M059J (cell line): ENCODE measurements around the gene SNX14. TPM values are rescaled to one million over a fixed set of nuclear protein-coding genes. Genes with fewer than 3 reads are reported as not detected.

Source experiments
- DNase-seq: peaks from one replicate; pipeline ENCODE4 v3.0.0-alpha.2; 2012; ENCODE audit warnings: low read depth
- total RNA-seq: library from RNA; depleted of rRNA; stranded (reverse); fragments of >200 nt; shearing (Covaris generic); gene quantifications from 2 replicates; pipeline ENCODE4 v1.2.3, GENCODE V29; 2014

SNX14 gene
- total RNA-seq, 1 experiment from 2014 or later, result 151 TPM

DNA sequence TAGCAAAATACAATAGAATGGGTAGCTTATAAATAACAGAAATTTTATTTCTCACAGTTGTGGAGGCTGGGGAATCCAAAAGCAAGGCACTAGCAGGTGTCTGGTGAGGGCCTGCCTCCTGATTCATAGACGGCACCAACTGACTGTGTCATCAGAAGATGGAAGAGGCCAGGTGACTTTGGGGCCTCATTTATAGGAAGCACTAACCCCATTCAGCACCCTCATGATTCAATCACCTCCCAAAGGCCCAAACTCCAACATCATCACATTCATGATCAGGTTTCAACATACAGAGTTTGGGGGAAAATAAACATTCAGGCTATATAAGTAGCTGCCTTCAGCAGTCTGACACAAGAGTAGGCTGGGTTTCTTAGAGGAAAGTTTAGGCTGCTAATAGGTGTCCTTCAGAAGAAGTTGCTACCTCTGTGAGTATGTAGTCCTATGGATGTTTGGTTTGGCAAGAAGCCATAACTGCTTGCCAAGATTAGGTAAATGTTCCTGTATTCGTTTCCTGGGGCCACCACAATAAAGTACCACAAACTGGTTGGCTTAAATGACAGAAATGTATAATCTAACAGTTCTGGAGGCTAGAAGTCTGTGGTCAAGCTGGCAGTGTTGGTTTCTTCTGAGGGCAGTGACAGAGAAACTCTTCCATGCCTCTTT lies 94.9 kb downstream of the SNX14 start:
- peak; percentile 90 for DNase-seq

GRCh38 chr6:85496856-85497255 lies 96.8 kb downstream of the SNX14 start:
- no peak for DNase-seq

GRCh38 chr6:85496009-85496579 lies 97.6 kb downstream of the SNX14 start:
- no peak for DNase-seq

DNA sequence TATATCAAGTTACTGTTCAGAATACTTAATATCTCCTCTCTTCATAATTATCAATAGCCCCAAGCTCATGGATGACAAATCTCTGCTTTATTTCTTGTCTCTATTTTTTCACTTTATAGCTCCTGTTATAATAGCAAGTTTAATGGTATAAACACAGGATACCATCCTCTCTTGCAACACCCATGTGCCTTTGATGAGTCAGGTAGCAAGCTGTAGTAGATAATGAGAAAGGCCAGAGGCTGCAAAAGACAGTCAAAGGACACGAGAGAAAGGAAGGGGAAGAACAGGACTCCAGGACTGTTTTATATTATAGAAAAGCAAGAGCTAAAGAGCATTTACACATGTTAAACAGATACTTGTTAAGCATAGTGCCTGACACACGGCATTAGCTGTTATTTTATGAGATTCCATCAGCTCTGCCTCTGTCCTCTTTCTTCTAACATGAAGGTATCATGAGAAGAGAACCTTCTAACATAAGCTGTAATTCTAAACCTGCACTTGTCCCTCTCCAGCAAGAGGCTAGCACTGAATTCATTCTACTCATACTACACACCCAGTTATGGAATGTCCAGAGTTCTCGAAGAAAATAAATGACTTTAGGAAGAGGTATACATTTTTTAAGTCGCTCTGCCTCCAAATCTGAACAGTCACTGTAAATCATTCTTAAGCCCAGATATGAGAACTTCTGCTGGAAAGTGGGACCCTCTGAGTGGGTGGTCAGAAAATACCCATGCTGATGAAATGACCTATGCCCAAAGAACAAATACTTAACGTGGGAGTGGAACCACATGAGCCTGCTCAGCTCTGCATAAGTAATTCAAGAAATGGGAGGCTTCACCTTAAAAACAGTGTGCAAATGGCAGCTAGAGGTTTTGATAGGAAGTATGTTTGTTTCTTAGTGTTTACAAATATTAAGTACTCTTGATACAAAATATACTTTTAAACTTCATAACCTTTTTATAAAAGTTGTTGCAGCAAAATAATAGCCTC lies 98.8 kb downstream of the SNX14 start:
- peak; percentile 63 for DNase-seq

- DNase-seq, result no peak
Observed at GRCh38 chr6:85493389-85493788, 100.3 kb downstream of the SNX14 start.

GRCh38 chr6:85490516-85491248 lies 103.0 kb downstream of the SNX14 start:
- DNase-seq, result peak; percentile 92

DNA sequence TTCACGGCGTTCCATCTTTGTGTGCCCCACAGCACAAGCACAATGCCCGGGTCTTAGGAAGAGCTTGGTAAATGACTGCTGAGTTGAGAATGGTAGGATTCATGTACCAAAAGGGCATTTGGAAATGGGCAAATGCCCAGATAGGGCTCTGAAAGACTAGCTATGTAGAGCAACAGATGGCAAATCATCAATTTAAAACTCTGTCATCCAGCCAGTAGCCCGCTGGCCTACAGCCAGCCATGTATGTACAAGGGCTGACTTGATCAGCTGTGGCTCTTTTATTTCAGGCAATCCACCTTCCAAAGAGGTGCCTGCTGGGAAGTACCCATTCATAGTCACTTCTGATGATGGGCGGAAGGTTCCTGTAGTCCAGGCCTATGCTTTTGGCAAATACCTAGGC lies 108.7 kb downstream of the SNX14 start:
- no peak for DNase-seq

DNA sequence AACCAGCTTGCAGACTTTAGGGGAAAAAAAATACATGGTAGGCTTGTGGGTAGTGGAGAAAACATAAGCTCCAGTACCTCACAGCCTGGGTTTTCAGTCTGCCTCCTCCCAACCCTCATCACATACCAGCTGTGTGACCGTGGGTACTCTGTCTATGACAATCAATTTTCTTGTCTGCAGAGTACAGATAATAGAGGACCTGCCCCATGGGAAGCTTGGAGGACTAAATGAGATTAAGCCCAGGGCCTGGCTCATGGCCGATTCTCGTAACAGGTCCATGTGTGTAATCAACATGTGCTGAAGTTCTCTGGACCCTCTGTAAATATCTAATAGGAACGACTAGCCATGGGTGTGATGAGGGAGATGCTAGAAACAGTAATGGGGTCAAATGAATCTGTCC lies 109.8 kb downstream of the SNX14 start:
- no peak for DNase-seq

- DNase-seq, result peak; percentile 77
Observed at GRCh38 chr6:85482905-85483700, 110.6 kb downstream of the SNX14 start.

- no peak for DNase-seq
Observed at GRCh38 chr6:85482206-85482904, 111.3 kb downstream of the SNX14 start.

DNA sequence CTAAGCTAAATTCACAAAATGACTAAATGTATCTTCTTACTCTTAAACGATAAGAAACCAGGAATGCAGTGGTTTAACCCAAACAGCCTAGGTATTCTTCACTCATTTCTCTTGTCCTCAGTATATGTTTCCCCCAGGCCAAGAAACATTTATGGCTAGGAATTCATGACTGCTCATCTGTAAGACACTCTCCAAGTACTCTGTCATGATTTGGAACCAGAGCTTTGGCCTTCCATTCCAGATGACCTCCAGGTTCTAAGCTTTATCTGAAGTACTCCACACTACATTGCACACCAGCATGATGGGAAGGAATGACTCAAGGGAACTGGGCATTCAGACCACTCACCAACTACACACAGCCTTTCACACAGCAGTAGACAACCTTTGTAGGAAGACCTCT lies 114.5 kb downstream of the SNX14 start:
- no peak for DNase-seq

- DNase-seq, result no peak
Observed at GRCh38 chr6:85476532-85476931, 117.1 kb downstream of the SNX14 start.

DNA sequence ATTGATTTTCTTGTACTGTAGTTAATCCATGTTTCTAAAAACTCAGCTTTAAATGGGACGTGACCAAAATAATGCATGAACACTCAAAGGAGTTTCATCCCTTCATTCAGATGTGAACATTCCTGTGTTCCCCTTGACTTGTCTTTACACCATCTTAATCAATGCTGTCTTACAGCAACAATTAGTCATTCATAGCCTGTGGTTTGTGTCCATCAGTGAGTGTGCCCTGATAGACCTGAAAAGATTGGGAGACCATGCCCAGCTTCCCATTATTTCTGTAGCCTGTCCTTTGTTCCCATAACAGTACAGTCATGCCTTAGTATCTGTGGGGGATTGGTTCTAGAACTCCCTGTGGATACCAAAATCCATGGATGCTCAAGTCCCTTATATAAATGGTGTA lies 119.9 kb downstream of the SNX14 start:
- DNase-seq, result peak; percentile 48

DNA sequence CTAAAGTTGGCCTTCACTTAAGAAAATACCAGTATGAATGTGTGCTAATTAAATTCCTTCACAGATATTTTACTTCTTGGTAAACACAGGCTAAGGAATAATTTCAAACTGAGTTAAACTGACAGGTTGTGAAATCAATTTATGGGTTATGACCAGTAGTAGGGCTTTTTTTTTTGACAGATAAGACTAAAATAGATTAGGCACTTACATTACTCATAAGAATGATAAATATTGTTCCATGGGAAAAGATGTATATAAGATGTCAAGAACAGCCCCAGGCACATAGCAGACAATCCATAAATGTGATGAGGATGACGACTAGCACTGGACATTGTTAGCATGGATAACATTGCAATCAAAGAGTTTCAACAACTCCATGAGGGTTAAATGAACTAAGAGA lies 120.9 kb downstream of the SNX14 start:
- no peak for DNase-seq

DNA sequence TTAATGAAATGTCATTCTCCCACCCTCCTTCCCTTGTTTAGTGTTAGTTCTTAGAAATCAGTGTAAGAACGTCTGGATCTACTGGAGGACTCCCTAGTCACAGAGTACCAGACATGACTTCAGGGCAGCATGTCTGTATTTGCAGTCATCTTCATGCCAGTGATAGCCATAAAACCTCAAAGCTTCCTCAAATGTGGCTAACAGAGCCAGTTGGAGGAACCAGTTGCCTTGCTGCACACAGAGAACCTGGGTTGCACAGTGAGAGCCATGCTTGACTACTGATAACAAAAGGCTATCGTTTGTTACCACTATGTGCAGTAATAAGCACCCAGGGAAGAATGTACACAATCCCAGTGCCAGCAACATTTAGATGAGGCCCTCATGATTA lies 123.6 kb downstream of the SNX14 start:
- DNase-seq, result peak; percentile 28

DNA sequence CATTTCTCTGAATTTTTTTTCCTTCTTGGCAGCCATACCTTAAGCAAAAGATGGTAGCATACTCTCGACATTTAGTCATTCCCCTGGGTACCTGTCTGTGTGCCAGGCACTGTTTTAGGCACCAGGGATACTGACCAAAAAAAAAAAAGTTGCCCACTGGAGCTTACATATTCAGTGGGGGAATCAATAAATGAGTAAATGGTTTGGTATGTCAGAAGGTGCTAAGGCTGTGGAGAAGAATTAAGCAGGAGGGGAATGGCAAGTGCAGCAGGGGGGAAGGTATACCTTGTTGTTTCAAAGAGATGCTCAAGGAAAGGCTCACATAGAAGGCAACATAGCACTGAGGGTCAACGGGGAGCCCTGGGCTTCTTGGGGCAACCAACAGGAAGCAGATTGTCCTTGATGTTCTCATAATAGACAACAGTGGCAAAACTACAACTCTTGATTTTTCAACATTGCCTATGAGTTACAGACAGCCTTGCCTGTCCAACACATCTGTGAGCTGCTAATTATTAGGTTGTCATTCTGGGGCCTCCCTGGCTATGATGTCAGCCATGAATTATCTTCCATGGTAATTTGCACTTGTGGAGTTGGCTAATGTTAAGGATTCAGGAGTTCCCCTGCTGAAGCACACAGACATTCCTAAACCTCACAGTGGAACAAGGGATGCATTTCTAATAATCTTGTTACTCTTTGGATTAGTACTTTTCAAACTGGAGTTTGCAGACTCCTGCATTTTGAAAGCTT lies 124.2 kb downstream of the SNX14 start:
- DNase-seq, result no peak

GRCh38 chr6:85468326-85468725 lies 125.3 kb downstream of the SNX14 start:
- DNase-seq, result peak; percentile 73

DNA sequence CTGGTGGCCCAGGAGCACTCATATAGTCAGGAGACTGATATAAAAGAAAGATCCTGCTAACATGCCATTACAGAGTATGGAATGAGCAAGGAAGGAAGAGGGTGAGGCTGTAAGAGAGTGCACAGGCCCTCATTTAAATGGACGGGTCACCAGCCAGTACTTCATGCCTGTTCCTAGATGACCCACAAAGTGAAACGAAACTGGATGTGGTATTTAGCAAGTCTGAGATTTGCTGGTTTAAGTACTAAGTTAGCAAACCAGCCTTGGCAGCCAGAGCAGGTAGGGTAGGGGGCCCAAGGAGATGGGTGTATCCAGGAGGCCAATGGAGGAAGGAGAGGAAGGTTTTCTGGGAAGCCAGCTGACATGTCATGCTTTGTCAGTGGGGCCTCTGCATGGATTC lies 127.9 kb downstream of the SNX14 start:
- DNase-seq, result peak; percentile 47

GRCh38 chr6:85464722-85465150 lies 128.9 kb downstream of the SNX14 start:
- DNase-seq, result peak; percentile 100

DNA sequence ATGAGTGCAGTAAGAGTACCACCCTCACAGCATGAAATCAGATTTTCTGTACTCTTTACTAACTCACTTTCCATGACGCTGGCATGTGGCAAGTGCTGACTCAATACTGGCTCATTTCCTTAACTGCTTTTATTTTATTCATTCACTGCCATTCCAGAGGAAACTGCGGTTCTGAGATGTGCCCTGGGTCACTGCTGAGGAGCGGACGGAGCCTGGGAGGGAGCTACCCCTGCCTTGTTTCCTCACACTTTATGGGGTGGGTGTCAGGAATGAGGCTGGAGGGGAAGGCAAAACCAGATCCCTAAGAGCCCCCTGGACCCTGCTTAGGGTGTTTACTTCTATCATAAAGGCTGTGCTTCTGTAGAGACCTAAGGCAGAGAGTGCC lies 129.4 kb downstream of the SNX14 start:
- DNase-seq, result peak; percentile 100
